ENCODE data around the gene MFSD2B.
"Not testable (repeated sequence)": the region's sequence is repeated elsewhere in the genome, so short reads cannot be mapped to it uniquely, and the experiment has no call there.

- not testable (repeated sequence) for TF ChIP-seq POLR2AphosphoS5 (IDR thresholded peaks at IDR 0.05; ENCODE audit: insufficient read depth in 1 of 2, low read depth in 1 of 2); POLR2A (IDR thresholded peaks at IDR 0.05)
Observed at GRCh38 chr2:24043133-24043532, 33.2 kb downstream of the MFSD2B start.
